GM12892 (cell line): ENCODE measurements around the gene SPAG8.

ENCODE experiments used
- POLR2A ChIP-seq: IDR thresholded peaks from 2 replicates; pipeline ENCODE4 v1.6.1; 2011; ENCODE audit warnings: low read depth, low read length, control low read depth
- POLR2AphosphoS5 ChIP-seq: IDR thresholded peaks from 2 replicates; pipeline ENCODE4 v1.6.1; 2011; ENCODE audit warnings: low read depth, low read length, control low read depth
- TAF1 ChIP-seq: IDR thresholded peaks from 2 replicates; pipeline ENCODE4 v1.6.1; 2011; ENCODE audit warnings: low read depth, mild to moderate bottlenecking, control low read depth, low read length, borderline replicate concordance

GRCh38 chr9:35793461-35793860, 18.6 kb downstream of the SPAG8 start:
- TF ChIP-seq POLR2A: no peak
- no peak for TF ChIP-seq POLR2AphosphoS5
- no peak for TF ChIP-seq TAF1
